ENCODE data around the gene IL18R1.

Gene IL18R1

DNA sequence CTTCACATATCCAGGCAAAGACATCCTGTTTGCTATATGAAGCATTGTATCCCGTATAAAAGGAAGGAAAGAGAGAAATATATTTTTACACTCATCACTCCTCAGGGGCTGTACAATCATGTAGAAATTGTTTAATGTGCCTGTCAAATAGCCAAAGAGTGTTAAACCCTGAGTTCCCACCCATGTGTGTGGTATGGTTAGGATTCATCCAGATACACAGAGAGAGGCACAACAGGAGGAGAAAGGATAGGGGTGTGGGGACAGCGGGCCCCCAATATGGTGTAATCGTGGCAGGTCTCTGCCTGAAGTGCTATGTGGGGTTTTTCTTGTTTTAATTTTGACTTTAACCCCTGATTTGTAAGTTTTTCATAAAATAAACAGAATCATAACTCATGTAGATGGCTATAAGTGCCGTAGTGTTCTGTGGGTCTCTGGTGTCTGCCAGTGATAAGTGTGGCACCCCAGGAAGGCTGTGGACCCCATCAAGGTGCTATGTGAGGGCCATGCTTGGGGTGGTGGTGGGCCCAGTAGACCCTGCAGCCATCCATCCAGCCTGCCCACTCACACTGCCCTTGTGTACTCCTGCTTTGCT is 10.2 kb upstream of the IL18R1 start:
- no peak for DNase-seq

DNA sequence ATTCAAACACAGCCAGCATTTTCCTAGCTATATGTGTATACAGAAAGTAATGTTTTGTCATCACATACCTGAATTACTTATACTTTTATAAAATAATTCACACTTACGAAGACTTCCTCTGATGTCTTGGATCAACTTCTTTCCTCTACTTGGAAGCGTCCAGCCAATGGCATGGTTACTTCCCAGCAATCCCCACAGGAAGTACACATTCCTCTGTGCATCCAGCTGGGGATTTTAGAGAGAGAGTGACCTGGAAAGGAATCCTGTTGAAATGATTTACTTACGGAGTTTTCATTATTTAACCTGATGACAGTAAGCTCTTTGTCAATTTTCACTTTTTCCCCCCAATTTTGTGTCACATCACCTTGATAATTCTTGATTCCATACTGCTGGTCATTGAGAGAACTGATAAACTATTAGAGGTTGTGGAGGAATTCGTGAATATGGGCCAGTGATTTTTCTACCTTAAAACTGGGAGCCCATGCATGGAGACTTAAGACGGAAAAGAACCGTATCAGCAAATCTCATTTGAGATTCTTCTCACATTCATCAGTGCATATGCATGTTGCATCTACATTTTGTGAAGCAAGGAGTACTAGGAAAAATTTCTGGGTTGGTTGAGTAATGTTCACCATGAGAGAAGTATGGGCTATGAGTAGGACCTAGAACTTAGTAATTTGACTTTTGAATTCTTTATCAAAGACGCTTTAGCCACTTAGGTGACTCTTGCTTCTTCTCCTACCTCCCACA is 9.0 kb upstream of the IL18R1 start:
- no peak for DNase-seq

- DNase-seq = no peak
Measured at GRCh38 chr2:102350137-102350793, 5.3 kb upstream of the IL18R1 start.

GRCh38 chr2:102356381-102356712 is 751 bp downstream of the IL18R1 start:
- DNase-seq = no peak

DNA sequence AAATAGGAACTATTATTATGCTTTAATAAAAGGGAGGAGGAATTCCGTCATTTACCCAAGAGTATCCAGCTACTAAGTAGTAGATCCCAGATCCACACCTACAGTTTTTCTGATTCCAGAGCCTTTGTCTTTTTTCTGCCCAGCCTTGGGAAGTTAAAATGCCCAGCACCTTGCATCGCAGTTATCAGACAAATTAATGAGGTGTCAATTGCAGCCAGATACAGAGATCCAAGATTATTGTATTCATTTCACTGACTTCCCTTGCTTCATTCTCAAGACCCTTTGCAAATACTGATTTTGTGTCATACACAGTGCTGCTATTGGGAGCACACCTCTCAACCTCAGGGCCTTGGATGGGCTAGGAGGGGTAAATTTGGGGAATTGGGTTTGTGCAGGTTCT is 1.1 kb downstream of the IL18R1 start:
- no peak for DNase-seq

DNA sequence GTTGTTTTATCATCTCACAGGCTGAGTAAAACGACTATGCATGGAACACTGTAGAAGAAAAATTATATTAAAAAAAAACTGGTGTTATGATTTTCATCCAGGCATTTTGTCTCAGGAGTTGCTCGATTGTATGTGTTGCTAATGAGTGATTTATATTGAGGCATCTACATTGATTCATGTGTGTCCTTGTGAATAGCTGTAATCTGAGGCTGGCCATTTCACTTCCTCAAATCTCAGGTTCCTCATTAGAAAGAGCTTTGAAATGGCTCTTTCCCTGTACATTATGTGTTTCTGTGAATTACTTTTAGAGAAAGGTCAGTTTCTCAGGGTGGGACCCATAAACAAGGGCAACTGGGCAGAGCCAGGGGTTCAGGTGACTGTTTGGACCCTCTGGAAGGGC is 2.3 kb downstream of the IL18R1 start:
- no peak for DNase-seq

- DNase-seq = no peak
Measured at GRCh38 chr2:102358496-102358895, 2.9 kb downstream of the IL18R1 start.

DNA sequence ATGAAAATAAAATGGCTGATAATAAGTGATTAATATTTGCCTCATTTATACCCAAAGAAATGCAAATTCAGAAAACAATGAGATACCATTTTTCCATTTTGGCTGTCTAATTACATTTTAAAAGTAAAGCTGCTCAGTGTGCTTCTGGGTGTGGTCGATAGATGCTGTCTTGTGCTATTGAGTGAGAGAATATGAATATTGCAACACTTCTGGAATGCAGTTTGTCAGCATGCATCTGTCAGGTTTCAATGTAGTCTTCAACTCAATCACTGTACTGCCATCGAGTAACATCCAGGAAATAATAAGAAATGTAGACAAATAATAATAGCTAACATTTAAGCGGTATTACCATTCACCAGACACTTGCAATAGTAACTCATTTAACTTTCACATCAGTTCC is 3.9 kb downstream of the IL18R1 start:
- DNase-seq = no peak

- DNase-seq = no peak
Measured at GRCh38 chr2:102361632-102362241, 6.1 kb downstream of the IL18R1 start.

- DNase-seq = no peak
Measured at GRCh38 chr2:102365763-102366162, 10.2 kb downstream of the IL18R1 start.

GRCh38 chr2:102366406-102367112 is 11.0 kb downstream of the IL18R1 start:
- DNase-seq = no peak

GRCh38 chr2:102367331-102367971 is 11.9 kb downstream of the IL18R1 start:
- no peak for DNase-seq

GRCh38 chr2:102368461-102369109 is 13.0 kb downstream of the IL18R1 start:
- DNase-seq = no peak

DNA sequence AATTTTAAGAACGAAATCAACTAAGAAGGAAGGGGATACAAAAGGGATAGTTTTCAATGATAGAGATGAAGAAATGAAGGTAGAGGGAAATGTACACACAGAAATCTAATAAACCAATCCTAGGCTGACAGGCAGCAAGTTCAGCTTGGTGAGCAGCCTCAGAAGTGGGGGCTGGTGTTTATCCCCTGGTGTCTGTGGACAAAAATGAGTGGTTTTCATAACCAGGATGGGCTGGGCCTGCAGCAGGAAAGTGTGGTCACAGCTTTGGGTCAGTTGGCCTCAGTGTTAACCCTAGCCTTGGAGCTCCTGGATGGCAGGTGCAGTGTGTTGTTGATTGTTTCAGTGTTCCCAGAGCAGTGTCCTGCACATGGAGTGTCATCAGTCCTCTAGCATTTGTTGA is 14.3 kb downstream of the IL18R1 start:
- DNase-seq = no peak

GRCh38 chr2:102376052-102376591 is 20.5 kb downstream of the IL18R1 start:
- no peak for DNase-seq

DNA sequence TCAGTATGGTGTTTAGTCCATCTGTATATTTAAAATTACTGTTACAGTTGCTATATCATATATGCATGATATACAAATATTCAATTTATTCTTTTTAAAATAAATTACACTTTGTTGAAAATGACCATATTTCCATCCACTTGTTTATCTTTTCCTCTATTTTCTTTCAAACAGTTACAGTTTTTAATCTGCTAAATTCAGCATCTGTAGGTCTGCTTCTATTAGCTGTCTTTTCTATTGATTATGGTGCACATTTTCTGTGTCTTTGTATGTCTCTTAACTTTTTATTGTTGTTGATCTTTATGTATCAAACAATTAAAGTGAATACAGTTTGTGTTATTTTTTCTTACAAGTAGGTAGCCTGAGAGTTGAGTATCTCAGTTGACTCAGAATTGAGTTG is 28.1 kb downstream of the IL18R1 start:
- no peak for DNase-seq

DNA sequence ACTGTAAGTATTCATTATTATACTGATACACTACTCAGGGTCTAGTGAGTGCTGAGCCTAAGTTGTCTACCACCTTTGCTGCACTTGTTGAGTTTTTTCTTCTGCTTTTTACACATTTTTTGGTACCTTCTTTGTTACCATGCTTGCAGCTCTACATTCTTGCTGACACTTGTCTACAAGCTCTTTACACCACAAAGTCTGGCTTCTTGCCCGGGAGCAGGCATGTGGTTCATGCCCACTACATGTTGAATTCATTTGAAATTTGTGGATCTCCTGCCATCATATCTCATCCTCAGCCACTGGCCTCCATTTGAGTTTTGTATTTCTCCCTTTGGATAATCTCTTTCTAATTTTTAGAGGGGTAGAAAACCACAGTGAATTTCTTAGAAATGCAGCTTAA is 29.9 kb downstream of the IL18R1 start:
- no peak for DNase-seq

DNA sequence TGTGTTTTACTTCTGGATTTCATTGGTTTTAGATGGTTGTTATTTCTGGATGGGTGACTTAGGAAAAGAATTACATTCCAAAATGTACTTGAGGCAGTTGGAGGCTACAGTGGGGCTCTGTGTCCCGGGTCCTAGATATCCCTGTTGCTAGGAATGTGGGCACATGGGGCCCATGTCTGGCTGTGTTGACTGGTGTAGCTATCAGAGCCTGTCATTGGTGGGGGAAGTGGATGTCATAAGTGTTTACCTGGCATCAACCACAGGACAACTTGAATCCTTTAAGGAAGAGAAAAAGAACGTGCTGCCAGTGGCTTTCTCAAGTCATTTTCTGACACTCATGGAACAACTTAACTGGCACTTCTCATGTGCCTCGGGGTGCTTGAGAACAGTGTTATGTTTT is 30.4 kb downstream of the IL18R1 start:
- DNase-seq = no peak

DNA sequence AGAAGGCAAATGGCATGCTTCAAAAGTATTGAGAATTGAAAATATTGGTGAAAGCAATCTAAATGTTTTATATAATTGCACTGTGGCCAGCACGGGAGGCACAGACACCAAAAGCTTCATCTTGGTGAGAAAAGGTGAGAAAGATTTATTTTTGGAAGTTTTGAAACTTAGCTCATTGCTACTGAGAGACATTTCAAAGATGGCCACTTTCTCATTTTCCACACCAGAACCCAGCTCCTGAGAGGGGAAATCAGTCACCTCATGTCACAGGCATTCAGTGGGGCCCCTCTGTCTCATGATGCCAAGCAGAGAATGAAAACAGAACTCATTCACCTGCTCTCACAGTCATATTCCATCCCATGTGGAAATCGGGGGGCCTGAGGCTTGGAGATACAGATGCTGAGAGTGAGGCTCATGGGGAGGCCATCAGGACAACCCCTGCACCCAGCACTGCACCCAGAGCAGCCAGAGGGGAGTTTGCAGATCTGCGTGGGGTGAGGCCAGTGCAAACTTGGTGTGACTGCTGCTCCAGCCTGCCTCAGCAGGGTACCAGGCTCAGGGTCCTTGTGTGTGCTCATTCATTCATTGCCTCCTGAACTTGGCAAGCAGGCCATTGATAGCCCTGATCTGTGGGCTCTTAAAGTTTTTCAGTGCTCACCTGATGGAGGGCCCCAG is 31.4 kb downstream of the IL18R1 start:
- no peak for DNase-seq

DNA sequence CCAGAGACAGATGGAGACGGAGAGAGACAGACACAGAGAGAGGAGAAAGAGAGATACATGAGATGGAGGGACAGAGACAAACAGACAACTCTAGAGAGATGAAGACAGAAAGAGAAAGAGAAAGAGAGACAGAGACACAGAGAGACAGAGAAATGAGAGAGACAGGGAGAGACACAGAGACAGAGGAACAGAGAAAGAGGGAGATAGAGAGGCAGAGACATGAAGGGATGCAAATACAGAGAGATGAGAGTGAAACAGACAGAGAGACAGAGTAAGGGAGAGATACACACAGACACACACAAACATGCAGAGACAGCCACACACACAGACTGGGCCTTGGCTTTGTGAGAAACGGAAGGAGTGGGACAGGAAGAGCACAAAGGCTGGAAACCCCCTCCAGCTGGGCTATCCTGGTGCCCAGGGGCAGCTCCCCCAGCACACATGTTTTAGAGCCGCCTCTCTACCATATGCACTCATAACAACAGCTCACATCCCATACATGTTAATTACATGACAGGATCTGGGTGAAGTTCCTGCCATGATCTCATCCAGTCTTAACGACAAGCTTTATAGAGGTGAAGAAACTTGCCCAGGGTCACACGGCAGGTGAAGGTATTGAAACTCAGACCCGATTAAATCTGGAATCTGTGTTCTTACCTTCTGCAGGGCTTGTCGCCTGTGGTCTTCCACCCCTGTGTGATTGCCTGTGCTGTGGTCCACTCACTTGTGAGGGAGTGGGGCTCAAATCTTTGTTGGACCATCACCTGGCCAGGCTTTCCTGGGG is 32.4 kb downstream of the IL18R1 start:
- no peak for DNase-seq

DNA sequence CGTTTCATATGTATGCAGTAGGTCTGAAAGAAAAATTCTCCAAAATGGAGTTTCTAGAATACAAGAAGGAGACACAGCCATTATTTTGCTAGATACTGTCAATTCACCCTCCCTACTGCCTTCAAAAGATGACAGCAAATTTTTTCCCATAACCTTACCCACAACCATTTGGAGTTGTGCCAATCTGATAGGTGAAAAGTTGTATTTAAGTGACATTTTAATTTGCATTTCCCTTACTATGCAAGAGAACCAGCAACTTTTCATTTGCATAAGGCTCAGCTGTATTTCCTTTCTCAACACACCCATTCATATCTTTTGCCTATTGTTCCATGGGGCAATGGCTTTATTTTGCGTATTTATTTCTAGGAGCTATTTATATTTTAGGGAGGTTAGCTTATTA is 36.0 kb downstream of the IL18R1 start:
- peak; percentile 30 for DNase-seq

Measured in activated T-cell treated with anti-CD3 and anti-CD28 coated beads for 4 hours (primary cell).